ENCODE measurements around the gene CRABP1.

DNA sequence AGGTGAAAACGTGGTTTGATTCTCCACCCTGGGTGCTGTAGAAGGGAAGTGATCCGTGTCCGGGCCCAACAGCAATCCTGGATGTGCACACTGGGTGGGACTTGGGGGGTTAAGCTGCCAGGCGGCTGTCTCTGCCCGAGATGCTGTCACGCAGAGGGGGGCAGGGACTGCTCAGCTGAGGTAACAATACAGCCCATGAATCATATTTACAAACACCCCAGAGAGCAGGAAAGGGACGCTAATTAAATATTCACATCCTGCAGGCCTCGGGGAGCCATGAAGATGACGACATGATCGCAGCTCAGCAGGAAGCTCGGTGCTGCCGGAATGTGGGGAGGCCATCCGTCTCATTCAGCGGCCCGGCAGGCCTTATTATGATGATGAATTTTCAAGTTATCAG, 17.9 kb upstream of the CRABP1 start:
- TF ChIP-seq, protein P1, sequence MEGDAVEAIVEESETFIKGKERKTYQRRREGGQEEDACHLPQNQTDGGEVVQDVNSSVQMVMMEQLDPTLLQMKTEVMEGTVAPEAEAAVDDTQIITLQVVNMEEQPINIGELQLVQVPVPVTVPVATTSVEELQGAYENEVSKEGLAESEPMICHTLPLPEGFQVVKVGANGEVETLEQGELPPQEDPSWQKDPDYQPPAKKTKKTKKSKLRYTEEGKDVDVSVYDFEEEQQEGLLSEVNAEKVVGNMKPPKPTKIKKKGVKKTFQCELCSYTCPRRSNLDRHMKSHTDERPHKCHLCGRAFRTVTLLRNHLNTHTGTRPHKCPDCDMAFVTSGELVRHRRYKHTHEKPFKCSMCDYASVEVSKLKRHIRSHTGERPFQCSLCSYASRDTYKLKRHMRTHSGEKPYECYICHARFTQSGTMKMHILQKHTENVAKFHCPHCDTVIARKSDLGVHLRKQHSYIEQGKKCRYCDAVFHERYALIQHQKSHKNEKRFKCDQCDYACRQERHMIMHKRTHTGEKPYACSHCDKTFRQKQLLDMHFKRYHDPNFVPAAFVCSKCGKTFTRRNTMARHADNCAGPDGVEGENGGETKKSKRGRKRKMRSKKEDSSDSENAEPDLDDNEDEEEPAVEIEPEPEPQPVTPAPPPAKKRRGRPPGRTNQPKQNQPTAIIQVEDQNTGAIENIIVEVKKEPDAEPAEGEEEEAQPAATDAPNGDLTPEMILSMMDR (IDR thresholded peaks at IDR 0.05), result no peak
- no peak for TF ChIP-seq CHD4 (IDR thresholded peaks at IDR 0.05; ENCODE audit: borderline replicate concordance)
- TF ChIP-seq CHD2 (IDR thresholded peaks at IDR 0.05; ENCODE audit: low read length, partially characterized antibody), result no peak
- no peak for TF ChIP-seq JUN (IDR thresholded peaks at IDR 0.05)
